GM19468 (cell line): Measurements from ENCODE around the gene NLE1.
A peak's percentile ranks its signal among the peaks of the same experiment; 100 is the strongest.
"Not testable (repeated sequence)": the region's sequence is repeated elsewhere in the genome, so short reads cannot be mapped to it uniquely, and the experiment has no call there.

Source experiments
- ATAC-seq: cut with Tn5 transposase; IDR thresholded peaks from one replicate; pipeline ENCODE4 v1.9.1; 2021; ENCODE audit warnings: mild to moderate bottlenecking, moderate library complexity, moderate number of reproducible peaks; ENCODE audit not compliant: unreplicated experiment; ENCODE audit errors: extremely low read depth

The NLE1 gene

DNA sequence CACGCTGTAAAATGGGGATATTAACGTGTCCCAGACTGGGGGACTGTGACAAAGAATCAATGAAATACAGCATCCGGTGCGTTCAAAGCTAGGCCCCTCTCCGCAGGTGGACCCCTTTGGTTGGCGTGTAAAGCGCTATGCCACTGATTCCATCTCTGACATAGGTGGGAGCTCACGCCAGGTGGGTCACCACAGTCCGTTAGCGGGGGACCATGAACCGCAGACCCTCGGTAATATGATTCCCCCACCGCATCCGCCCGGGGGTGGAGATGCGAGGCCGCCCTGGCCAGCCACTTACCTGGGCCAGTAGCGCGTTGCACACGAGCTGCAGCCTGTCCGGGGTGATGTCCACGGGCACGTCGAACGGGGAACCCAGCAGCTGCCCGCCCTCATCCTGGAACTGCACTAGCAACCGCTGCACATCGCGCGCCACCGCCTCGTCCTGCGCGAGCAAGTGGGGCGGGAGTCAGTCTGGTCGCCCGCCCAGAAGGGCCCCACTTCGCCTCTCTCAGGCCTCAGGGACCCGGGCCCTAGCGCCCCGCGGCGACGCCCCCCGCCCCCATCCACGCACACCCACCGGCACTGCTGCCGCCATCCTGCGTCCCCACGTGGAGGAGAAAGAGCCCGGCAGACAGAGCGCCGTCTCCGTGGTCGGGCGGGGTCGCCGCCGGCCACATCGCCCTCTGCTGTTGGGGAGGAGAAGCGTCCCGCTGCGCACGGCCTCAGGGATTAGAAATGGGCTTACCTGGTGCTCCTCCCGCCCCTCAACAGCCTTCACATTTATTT lies at the start of gene NLE1:
TSS of gene NLE1 (minus strand) at position 623 of the 786 bp plus-strand sequence. CDS start at position 595, 28 bp downstream.
- ATAC-seq: peak; percentile 34

DNA sequence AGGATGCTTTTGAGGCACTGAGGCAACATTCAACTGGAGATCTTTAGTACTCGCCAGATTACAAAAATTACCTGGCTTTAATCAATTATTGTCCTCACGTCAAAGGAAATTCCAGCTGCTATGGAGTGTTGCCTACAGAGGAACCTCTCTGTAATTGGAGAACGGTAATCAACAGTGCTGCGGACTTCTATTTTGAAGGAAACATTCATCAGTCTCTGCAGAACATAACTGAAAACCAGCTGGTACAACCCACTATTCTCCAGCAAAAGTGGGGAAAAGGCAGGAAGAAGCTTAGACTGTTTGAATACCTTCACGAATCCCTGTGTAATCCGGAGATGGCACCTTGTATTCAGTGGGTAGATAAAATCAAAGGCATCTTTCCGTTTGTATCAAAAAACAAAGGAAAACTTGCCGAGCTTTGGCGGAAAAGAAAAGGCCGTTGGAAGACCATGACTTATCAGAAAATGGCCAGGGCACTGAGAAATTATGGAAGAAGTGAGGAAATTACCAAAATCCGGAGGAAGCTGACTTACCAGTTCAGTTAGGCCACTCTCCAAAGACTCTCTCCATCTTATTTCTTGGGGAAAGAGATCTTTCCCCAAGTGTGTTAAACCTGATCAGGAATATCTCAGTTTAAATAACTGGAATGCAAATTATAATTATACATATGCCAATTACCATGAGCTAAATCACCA lies 49.0 kb upstream of the NLE1 start:
- no peak for ATAC-seq

DNA sequence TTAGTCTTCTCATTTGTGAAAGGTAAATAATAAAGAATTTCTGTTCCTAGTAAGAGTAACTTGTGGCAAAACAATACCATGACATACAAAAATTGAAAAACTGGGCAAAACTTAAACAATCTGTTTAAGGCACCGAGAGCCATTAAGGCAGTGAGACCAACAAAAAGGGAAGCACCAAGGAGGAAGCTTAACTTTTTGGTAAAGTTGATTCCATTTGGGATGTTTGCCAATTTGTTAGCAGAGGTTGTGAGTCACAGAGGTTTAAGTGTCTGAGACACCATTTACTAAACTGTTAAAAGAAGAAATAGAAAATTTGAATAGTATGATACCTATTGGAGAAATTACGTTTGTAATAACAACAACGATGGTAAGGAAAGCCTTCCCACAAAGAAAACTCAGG lies 47.2 kb upstream of the NLE1 start:
- no peak for ATAC-seq

DNA sequence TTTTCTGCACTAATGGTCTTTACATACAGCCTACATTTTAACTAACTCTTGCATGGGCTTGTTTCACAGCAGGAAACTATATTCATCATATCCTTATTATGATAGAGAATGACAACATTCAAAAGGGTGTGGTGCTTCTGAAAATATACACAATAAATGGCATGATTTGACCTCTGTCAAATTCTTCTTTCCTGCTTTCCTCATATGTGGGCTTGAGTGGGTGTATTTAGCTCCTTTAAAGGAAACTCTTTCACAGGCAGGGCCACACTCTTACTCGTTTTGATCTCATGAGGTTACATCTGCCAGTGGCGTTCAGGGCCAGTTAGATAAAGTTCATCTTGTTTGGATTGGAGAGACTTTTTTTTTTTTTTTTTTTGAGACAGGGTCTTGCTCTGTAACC lies 46.0 kb upstream of the NLE1 start:
- ATAC-seq: no peak

DNA sequence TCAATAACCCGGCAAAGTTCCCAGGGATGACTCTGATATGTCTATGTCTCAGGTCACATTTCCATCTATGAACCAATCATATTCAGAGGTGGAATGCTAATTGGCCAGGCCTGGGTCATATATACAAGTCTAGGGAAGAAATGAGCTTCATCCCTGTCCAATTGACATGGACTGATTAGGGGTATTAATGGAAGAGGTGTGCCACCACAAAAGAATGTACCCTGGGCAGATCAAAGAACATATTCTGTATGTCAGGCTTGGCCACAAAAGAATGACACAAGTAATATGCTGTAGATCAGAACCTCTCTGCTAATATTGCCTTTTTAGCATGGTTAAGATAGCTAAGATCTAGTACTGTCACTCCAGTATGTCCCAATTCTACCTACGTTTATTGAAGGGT lies 45.4 kb upstream of the NLE1 start:
- ATAC-seq: no peak

DNA sequence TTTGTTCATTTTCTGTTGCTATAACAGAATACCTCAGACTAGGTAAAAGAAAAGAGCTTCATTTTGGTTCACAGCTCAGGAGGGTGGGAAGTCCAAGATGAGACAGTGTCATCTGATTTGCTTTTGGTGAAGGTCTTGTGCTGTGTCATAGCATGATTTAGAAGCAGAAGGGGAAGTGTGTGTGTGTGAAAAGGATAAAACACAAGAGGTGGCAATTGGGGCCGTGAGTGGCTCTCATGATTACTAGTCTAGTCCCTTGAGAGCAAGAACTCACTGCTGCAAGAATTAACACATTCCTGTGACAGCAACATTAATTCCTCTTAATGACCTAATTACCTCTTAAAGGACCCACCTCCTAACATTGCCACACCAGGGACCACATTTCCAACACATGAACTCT lies 43.7 kb upstream of the NLE1 start:
- ATAC-seq: no peak

DNA sequence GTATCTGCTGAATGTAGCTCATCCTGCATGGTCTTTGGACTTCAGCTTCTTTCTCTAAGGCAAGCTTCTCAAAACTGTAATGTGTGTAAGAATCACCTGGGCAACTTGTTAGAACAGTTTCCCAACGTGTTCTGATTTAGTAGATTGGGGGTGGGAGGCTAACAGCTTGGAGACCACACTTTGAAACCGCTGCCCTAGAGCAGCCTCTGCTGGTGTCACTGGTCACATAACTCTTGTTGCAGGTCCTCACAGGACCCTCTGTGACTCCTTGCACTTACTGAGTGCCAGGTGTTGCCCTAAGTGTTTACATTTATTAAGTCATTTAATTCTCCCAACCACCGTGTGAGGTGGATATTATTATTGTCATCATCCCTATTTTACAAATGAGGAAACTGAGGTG lies 42.2 kb upstream of the NLE1 start:
- no peak for ATAC-seq

DNA sequence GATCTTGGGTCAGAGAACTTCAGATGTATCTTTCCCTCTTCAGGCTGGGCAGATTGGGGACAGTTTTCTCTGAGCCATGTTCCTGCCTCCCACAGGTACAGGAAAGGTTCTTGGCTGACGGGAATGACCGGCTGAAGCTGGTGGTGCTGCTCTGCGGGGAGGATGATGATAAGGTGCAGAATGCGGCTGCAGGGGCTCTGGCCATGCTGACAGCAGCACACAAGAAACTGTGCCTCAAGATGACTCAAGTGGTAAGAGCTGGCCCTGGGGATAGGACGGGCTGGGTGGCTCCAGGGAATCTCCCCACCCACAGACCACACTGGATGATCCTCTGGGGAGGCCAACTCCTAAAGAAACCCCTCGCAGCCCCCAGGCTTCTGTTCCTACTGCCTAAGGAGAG lies 41.2 kb upstream of the NLE1 start:
- no peak for ATAC-seq

DNA sequence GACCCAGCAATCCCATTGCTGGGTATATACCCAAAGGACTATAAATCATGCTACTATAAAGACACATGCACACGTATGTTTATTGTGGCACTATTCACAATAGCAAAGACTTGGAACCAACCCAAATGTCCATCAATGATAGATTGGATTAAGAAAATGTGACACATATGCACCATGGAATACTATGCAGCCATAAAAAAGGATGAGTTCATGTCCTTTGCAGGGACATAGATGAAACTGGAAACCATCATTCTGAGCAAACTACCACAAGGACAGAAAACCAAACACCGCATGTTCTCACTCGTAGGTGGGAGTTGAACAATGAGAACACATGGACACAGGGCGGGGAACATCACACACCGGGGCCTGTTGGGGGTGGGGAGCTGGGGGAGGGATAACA lies 37.3 kb upstream of the NLE1 start:
- ATAC-seq: not testable (repeated sequence)

DNA sequence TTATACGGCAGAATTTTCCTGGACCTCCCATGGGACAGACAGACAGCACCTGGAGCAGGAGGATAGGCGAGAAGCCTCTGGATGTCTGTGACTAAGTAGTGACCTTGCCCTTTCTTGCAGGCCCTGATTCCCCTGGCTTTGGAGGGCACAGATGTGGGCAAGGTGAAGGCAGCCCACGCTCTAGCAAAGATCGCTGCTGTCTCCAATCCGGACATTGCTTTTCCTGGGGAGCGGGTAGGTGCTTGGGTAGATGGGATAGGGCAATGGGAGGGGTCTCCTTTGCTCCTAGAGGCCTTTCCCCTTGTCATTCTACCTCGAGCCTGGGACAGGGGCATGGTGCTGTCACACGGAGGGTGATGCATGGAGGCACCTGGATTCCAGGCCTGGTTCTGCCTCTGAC lies 34.8 kb upstream of the NLE1 start:
- no peak for ATAC-seq

DNA sequence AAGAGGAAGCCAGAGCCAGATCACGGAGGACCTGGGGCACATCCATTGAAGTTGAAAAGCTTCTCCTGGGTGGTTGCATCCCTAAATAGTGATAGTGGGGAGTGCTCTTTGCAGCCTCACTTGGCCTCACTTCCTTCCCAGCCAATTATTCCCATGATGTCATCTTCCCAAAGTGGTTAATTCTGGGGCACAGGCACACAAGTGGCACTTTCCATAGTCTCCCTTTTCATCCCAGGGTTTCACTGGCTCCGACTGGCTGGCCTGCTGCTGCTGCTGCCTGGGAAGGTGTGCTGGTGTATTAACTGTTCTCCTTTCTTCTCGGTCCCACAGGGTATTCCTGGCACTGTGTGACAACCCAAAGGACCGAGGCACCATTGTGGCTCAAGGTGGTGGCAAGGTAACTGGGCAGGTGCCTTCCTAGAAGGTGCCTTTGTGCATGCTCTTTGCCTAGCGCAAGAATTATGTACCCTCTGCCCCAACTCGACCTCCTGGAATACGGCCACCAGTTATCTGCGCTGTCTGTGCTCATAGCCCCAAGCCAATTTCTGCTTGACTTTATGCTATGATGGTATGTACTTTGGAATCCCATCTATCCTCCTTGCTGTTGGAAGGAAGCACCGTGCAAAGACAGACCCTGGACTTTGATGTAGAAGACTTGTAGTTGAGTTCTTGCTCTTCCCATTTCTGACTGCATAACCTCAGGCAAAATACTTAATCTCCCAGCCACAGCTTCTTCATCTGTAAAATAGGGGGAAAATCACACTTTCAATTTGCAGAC lies 33.7 kb upstream of the NLE1 start:
- no peak for ATAC-seq

DNA sequence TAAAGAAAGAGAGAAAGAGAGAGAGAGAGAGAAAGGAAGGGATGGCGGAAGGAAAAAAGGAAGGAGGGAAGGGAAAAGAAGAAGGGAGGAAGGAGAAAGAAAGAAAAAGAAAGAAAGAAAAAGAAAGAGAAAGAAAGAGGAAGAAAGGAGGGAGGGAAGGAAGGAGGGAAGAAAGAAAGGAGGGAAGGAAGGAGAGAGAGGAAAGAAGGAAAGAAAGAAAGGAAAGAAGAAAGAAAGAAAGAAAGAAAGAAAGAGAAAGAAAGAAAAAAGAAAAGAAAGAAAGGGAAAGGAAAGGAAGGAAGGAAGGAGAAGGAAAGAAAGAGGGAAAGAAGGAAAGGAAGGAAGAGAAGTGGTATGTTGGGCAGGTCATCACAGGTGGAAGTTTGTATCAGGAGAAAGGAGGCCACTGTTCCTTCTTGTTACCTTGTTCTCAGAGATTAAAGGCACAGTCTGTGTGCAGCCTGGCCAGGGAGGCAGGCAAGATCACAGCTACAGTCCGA lies 32.8 kb upstream of the NLE1 start:
- ATAC-seq: no peak

DNA sequence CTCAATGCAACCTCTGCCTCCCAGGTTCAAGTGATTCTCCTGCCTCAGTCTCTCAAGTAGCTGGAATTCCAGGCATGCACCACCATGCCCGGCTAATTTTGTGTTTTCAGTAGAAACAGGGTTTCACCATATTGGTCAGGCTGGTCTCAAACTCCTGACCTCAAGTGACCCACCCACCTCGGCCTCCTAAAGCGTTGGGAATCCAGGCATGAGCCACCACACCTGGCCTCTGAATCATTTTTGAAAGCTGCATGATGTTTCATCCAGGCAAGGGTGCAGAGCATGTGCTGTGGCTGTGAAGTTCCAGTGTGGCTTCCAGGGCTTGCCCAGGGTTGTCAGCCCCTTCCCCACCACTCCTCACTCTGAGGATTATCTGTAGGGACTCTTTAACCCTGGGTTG lies 30.2 kb upstream of the NLE1 start:
- not testable (repeated sequence) for ATAC-seq

DNA sequence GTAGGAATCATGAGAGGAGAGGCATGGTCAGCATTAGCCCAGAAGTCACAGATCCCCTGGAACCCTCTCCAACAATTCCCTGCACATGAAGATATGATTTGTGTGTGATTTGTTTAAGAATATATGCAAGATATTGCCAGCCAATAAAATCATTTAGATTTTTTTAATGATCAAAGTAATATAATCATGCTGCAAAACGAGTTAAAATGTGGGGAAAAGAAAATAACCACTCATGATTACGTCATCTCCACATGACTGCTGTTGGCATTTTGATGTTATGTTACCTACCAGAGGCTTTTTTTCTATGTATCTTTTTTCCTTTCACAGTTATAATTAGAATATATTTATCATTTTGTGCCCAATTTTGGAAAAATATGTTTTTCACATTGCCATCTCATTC lies 29.7 kb upstream of the NLE1 start:
- no peak for ATAC-seq

DNA sequence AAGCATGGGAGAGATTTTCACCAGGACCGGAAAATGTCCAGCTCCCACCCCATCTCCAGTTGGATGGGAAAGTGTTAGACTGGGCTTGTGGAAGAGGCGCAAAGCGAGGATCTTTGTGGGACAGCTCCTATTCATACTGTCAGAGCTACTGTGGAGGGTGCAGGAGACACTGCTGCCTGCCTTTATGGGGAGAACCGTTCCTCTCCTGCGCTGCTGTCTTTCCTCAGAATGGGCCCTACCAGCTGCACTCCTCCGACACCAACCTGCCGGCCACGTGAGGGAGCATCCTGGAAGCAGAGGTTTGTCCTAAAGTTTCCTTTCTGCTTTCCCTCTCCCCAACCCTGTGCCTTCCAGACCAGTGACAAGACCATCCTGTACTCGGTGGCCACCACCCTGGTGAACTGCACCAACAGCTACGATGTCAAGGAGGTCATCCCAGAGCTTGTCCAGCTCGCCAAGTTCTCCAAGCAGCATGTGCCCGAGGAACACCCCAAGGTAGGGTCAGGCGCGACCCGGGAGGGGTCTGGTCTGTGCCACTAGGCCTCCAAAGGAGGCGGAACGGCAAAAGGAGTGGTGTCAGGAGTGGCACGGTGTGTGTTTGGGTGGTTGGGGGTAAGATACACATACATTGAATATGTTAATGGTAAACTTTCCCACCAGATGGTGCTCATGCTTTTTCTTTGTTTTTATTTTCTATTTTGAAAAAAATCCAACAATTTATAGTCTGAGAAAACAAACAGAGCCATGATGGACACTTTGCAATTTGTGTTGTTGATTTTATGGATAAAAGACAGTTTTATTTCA lies 29.1 kb upstream of the NLE1 start:
- no peak for ATAC-seq

DNA sequence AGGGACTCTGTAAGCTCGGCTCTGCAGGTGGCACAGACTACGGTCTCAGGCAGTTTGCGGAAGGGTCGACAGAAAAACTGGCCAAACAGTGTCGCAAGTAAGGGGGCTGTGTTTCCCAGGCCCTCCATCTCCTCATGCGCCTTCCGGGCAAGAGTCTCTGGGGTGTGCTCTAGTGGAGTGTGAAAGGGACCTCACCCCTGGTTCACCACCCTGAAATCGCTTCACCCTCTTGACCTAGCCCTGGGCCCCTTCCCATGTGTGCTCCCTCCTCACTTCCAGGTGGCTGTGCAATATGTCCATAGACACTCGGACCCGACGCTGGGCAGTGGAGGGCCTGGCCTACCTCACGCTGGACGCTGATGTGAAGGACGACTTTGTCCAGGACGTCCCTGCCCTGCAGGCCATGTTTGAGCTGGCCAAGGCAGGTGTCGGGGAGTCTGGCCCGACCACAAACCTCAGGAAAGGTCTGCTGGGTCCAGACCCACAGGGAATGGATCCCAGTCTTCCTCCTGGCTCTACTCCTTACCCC lies 27.8 kb upstream of the NLE1 start:
- ATAC-seq: no peak

DNA sequence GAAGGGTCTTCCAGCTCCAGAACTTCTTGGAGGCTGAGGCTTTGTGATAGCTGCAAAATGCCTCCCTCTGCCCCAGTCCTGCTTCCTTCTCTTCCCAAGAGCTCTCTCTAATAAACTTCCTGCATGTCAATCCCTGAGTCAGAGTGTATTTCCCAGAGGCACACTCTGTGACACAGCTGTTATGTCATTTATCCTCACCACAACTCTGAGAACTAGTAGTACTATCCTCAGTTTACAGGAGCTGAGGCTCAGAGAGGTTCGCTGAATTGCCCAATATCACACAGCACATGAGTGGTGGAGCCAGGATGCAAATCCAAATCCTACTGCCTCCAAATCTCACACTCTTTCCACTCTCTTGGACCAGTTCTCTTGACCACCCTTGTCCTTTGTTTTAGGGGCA lies 25.6 kb upstream of the NLE1 start:
- no peak for ATAC-seq

DNA sequence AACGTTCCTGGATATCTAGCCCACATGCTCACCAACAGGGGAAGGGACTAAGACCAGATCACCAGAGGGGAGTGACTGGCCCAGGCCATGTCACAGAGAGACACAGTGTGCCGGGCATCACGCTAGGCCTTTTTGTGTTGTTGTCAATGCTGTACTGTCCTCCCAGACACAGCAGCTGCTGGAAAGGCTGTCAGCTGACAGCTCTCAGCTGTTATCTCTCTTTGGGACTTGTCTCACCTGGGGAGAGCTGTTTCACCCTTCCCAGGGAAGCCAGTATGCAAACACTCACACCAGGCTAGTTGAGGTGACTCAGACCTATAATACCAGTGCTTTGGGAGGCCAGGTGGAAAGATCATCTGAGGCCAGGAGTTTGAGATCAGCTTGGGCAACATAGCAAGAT lies 24.9 kb upstream of the NLE1 start:
- ATAC-seq: no peak

DNA sequence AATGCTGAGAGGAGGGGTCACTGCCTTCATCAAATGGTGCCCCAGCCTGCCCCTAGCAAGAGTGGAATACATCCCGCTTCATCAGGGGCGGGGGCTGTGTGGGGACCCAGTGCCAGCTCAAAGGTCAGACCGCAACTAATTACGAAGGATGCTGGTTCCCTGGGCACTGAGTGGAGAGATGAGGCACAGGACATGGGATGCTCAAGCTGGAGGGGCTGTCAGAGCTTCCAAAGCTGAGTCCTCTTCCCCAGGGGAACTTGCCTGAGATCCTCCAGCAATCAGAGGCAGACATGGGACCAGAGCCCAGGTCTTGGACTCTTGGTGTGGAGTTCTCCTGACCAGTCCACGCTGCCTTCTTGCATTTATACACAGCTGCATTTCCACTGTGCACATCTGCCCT lies 24.4 kb upstream of the NLE1 start:
- no peak for ATAC-seq

DNA sequence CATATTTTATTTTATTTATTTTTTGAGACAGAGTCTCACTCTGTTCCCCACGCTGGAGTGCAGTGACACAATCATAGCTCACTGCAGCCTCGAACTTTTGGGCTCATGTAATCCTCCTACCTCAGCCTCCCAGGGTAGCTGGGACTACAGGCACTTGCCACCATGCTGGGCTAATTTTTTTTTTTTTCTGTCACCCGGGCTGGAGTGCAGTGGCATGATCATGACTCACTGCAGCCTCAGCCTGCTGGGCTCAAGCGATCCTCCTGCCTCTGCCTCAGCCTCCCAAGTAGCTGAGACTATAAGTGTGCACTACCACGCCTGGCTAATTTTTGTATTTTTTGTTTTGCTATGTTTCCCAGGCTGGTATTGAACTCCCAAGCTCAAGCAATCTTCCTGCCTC lies 22.6 kb upstream of the NLE1 start:
- no peak for ATAC-seq
